Tibial nerve (tissue), 4 donors: ENCODE data around the gene HAPSTR1. TPM values are rescaled to one million over a fixed set of nuclear protein-coding genes. Genes with fewer than 3 reads are reported as not detected.

Experiments used
- DNase-seq, 2 donors: peaks; one replicate each; pipeline ENCODE4 v3.0.0-alpha.2; 2019; ENCODE audit warnings: low spot score in 2 of 2
- H3K27ac ChIP-seq, 4 donors: fragments of 200-600 bp; sonication (generic) in 3 of 4; one replicate each; pipeline ENCODE4 v1.5.1; 2017 to 2019; ENCODE audit warnings: mild to moderate bottlenecking in 1 of 4
- H3K27me3 ChIP-seq, 2 donors: fragments of 200-600 bp; sonication (generic) in 1 of 2; one replicate each; pipeline versions ENCODE4 v1.5.1 to v1.6.0; 2017 to 2019
- H3K36me3 ChIP-seq, 3 donors: fragments of 200-600 bp; sonication (generic); one replicate each; pipeline ENCODE4 v1.5.1; 2018 to 2019
- H3K4me1 ChIP-seq, 4 donors: fragments of 200-600 bp; sonication (generic) in 3 of 4; one replicate each; pipeline ENCODE4 v1.5.1; 2017 to 2019
- H3K4me3 ChIP-seq, 4 donors: fragments of 200-600 bp; sonication (generic) in 3 of 4; one replicate each; pipeline ENCODE4 v1.5.1; 2017 to 2019; ENCODE audit warnings: mild to moderate bottlenecking in 1 of 4, moderate library complexity in 1 of 4
- H3K9me3 ChIP-seq, 4 donors: fragments of 200-600 bp; sonication (generic) in 3 of 4; one replicate each; pipeline ENCODE4 v1.5.1; 2017 to 2019
- EP300 ChIP-seq, 2 donors: sonication (generic); formaldehyde crosslinking; IDR thresholded peaks; one replicate each; pipeline ENCODE4 v1.6.1; 2017; ENCODE audit warnings: antibody characterized with exemption in 2 of 2, mild to moderate bottlenecking in 1 of 2
- POLR2A ChIP-seq, 2 donors: fragments of 450-650 bp; IDR thresholded peaks; one replicate each; pipeline ENCODE4 v1.6.1; 2017; ENCODE audit warnings: antibody characterized with exemption in 2 of 2, mild to moderate bottlenecking in 2 of 2, moderate library complexity in 2 of 2
- WGBS, 2 donors: methylation state at CpG; one replicate each; pipeline ENCODE4 v1.1.5; 2018; 5-methylcytosine and 5-hydroxymethylcytosine counted together
- total RNA-seq, 4 donors: library from RNA; depleted of rRNA; stranded (reverse); fragments of >200 nt; gene quantifications; one replicate each; pipeline ENCODE4 v1.1.0, GENCODE V29; 2016
- TF ChIP-seq, protein P1 (sequence below), 5 experiments: fragments of 200-600 bp in 3 of 5; fragments of 450-650 bp in 2 of 5; sonication (generic) in 3 of 5; IDR thresholded peaks; one replicate each; pipeline ENCODE4 v1.5.1; 2016 to 2019; ENCODE audit warnings: antibody characterized with exemption in 5 of 5, mild to moderate bottlenecking in 3 of 5, moderate library complexity in 2 of 5

Gene HAPSTR1
- total RNA-seq, 4 donors from 2014 or later = 39.9 to 54.3 (median 50.6) TPM

- DNase-seq = no peak
- 61 to 63% methylated on average over 4 of the region's 4 CpGs for WGBS, 2 donors
- no peak overlapping the region for H3K27ac ChIP-seq
- no peak overlapping the region for H3K4me3 ChIP-seq
- no peak for TF ChIP-seq POLR2A (IDR thresholded peaks at IDR 0.05)
- TF ChIP-seq EP300 (IDR thresholded peaks at IDR 0.05) = no peak
- TF ChIP-seq, protein P1, sequence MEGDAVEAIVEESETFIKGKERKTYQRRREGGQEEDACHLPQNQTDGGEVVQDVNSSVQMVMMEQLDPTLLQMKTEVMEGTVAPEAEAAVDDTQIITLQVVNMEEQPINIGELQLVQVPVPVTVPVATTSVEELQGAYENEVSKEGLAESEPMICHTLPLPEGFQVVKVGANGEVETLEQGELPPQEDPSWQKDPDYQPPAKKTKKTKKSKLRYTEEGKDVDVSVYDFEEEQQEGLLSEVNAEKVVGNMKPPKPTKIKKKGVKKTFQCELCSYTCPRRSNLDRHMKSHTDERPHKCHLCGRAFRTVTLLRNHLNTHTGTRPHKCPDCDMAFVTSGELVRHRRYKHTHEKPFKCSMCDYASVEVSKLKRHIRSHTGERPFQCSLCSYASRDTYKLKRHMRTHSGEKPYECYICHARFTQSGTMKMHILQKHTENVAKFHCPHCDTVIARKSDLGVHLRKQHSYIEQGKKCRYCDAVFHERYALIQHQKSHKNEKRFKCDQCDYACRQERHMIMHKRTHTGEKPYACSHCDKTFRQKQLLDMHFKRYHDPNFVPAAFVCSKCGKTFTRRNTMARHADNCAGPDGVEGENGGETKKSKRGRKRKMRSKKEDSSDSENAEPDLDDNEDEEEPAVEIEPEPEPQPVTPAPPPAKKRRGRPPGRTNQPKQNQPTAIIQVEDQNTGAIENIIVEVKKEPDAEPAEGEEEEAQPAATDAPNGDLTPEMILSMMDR (IDR thresholded peaks at IDR 0.05) = no peak
- no peaks in the 10 kb centered on the region for H3K27me3 ChIP-seq
- peaks cover 0 to 20% (median 6%) of the 10 kb centered on the region in 3 donors for H3K36me3 ChIP-seq
- H3K4me1 ChIP-seq = peaks cover 2 to 99% (median 72%) of the 10 kb centered on the region in 4 donors
- H3K9me3 ChIP-seq = no peaks in the 10 kb centered on the region
These were observed 17.8 kb downstream of the HAPSTR1 start for GRCh38 chr16:9109255-9109654.

DNA sequence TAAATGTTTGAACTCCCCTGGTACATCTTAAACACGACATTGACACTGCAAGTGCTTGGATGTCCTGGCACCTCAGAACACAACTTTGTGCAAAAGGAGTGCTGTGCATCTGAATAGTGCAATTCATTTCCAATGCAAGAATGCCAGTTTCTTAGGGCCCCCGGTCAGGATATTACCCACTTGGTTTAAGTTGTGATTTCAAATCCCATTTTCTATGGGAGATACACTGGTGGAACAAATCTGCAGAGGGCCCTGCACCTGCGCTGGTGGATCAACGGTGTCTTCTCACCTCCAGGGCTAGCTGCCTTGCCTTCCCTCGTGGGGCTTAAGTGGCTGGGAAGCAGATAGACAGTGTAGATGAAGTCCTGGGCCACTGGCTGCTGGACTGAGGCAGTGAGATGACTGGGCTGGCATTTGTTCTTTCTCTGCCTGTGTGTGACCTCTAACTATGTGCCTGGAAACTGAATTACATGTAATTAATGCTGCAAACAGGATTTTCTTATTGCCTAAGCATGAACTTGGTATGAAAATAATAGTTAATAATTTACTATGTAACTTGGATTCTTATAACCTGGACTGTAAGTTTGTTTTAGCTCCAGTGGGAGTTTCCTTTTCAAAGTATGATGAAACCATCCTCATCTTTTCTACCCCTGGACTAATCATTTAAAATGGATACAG, 20.9 kb downstream of the HAPSTR1 start:
- Histone ChIP-seq H3K9me3 (no peaks in the 10 kb centered on the region), H3K27ac (no peak overlapping the region), H3K27me3 (no peaks in the 10 kb centered on the region), H3K4me1 (peaks cover 2 to 92% (median 61%) of the 10 kb centered on the region in 4 donors), H3K4me3 (no peak overlapping the region), H3K36me3 (peaks cover 0 to 20% (median 0%) of the 10 kb centered on the region in 3 donors)
- WGBS, 2 donors = 37 to 38% methylated on average over 5 of the region's 5 CpGs
- no peak for TF ChIP-seq EP300 (IDR thresholded peaks at IDR 0.05)
- TF ChIP-seq POLR2A (IDR thresholded peaks at IDR 0.05) = no peak
- TF ChIP-seq, protein P1 (IDR thresholded peaks at IDR 0.05) = no peak
- no peak for DNase-seq

GRCh38 chr16:9112844-9113186, 21.4 kb downstream of the HAPSTR1 start:
- WGBS, 2 donors = 19% methylated on average over 1 of the region's 1 CpG
- no peak overlapping the region for H3K4me3 ChIP-seq
- peaks cover 2 to 92% (median 60%) of the 10 kb centered on the region in 4 donors for H3K4me1 ChIP-seq
- H3K9me3 ChIP-seq = no peaks in the 10 kb centered on the region
- H3K27ac ChIP-seq = no peak overlapping the region
- DNase-seq = no peak
- TF ChIP-seq EP300 (IDR thresholded peaks at IDR 0.05) = no peak
- no peak for TF ChIP-seq POLR2A (IDR thresholded peaks at IDR 0.05)
- H3K36me3 ChIP-seq = peaks cover 0 to 24% (median 0%) of the 10 kb centered on the region in 3 donors
- no peaks in the 10 kb centered on the region for H3K27me3 ChIP-seq

GRCh38 chr16:9113707-9114106, 22.3 kb downstream of the HAPSTR1 start:
- DNase-seq = no peak
- H3K36me3 ChIP-seq = peaks cover 0 to 24% (median 0%) of the 10 kb centered on the region in 3 donors
- H3K4me1 ChIP-seq = peaks cover 2 to 94% (median 61%) of the 10 kb centered on the region in 4 donors
- H3K4me3 ChIP-seq = no peak overlapping the region
- no peak overlapping the region for H3K27ac ChIP-seq
- TF ChIP-seq, protein P1 (IDR thresholded peaks at IDR 0.05) = no peak
- TF ChIP-seq EP300 (IDR thresholded peaks at IDR 0.05) (no peak), POLR2A (IDR thresholded peaks at IDR 0.05) (no peak)
- H3K27me3 ChIP-seq = no peaks in the 10 kb centered on the region
- H3K9me3 ChIP-seq = no peaks in the 10 kb centered on the region
- WGBS, 2 donors = 87 to 88% methylated on average over 3 of the region's 3 CpGs

DNA sequence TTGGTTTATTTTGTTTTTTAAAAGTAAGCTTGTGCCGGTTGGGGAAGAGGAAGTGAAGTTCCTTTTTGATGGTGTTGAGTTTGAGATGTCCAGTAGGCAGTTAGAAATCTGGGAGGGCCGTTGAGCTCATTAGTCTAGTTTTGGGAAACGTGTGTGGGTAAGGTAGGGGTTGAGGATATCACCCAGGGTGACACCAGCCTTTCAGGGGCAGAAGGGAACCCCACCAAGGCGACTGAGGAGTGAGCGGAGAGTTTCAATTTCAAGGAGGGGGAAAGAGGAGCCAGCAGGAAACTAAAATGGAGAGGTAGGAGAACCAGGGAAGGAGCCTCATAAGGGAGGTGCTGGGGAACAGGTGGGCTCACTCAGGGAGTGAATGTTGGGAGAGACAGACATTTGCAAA, 22.7 kb downstream of the HAPSTR1 start:
- Histone ChIP-seq H3K9me3 (no peaks in the 10 kb centered on the region), H3K36me3 (peaks cover 0 to 24% (median 0%) of the 10 kb centered on the region in 3 donors), H3K4me3 (no peak overlapping the region), H3K27ac (no peak overlapping the region), H3K4me1 (peaks cover 2 to 94% (median 59%) of the 10 kb centered on the region in 4 donors), H3K27me3 (no peaks in the 10 kb centered on the region)
- 77 to 85% methylated on average over 5 of the region's 5 CpGs for WGBS, 2 donors
- TF ChIP-seq, protein P1 (IDR thresholded peaks at IDR 0.05) = no peak
- TF ChIP-seq EP300 (IDR thresholded peaks at IDR 0.05) (no peak), POLR2A (IDR thresholded peaks at IDR 0.05) (no peak)
- DNase-seq = no peak
